ENCODE data around the gene KIRREL3.

KIRREL3 gene

DNA sequence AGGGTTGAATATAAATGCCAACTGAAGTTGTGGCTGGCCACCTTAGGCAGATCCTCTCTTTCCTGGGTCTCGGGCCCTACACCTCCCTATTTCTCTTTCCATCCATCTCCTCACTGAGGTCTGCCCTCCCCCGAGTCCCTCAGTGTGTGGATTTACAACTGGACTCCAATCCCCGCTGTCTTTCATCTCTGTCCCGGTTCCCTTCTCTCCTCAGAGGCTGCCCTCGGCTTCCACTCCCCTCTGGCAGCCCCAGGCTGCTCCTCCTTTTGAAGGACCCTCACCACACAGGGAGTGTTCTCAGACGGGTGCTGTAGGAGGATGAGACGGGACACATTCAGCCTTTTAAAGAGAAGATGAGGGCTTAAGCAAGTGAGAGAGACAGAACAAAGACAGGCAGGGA, 478.0 kb downstream of the KIRREL3 start:
- DNase-seq = no peak

DNA sequence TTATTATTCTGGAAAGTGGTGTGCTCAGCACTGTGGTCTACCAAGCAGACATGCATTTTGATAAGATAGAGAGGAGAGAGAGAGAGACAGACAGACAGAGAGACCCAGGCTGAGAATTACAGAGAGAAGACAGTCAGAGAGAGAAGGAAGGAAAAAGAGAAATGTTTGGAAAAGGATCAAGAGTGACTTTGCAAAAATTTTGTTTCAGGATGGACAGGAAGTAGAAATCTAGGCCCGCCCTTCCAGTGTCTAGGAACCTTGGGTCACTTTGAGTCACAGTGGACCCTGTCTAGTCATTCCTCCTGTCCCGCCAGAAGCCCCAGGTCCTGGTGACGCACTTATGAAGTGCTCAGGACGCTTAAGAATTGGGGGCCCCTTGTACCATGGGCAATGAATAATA, 478.4 kb downstream of the KIRREL3 start:
- no peak for DNase-seq

DNA sequence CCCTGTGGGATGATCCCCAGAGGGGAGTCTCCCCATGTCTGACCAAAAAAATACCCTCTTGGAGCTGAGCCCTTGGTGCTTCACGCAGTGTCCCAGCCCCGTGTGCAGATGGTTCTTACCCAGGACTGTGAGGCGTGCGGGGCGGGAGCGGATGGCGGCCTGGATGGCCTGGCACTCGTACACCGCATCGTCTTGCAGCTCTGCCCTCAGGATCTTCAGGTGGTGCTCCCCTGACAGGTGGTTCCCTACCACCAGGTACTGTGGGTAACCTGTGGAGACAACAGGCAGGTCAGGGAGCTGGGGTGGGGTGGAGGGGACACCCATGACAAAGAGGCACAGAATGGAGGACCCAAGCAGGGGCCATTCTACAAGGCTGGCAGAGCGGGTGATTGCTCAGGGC, 479.4 kb downstream of the KIRREL3 start:
- no peak for DNase-seq

DNA sequence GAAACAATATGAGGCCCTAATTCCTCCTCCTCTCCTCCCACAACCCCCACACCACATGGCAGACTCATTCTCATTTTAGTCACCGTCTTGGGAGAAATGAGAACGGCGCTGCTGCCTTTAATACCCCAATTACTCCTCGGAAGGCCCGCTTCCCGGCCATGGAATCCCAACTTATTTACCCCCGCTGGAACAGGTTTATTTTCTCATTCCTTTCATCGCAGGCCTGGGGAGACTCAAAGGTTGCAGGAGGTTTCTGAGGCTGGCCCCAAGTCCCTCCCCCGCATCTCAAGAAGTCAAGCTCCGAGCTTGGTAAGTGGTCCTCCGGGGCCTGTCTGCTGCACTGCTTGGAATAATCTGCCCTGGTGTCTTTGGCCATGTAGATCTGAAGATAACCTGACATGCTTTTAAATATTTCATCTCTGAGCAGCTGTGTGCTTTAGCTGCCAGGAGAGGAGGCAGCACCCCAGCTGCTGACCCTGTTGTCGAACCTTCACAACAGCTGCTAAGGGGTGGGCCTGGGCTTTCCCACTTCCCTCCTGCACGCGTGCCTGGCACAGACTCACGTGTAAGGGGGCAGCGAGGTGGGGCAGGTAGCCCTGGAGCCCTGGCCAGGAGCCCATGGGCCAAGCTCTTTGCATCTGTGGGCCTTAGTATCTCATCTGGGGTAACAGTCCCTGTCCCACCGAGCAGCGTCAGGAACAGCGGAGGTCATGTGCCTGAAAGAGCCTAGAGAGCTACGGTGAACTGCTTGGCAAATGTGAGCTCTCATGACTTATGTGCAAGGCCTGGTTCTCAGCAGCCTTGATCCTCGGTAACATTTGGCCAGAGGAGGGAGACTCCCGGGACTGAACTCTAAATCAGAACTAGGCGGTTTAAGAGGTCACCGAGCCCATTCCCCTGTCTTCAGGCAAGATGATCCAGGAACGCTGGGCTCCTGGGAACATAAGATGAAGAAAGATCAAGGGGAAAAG, 480.5 kb downstream of the KIRREL3 start:
- DNase-seq = no peak

DNA sequence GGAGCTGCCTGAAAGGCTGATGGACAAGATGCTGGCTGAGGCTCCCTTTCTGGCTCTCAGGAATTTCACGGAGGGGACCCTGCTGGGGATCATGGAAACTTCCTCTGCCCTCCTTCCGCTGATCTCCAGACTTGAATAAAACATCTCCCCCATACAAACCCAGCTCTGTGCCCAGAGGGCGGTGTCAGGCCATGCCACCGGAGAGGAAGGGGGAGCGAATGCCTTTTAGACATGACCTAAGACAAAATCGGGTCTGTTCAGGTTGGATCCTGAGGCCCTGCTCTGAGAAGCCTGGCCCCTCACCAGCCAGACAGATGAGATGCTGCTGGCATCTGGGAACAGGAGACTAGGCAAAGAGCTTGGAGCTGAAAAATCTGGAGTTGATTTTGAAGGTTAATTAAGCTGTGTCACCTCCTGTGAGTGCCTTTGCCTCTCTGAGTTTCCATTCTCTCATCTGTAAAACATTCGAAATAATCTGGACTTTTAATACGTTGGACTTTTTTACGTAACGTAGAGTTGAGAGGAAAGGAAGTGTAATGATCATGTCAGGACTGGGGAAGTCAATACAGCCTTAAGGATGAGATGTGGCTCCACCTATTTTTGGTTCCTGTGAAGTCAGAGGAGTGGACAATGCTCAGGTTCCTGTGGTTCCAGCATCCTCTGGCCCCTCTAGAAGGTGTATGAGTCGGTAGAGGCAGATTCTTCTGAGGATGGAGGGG, 481.4 kb downstream of the KIRREL3 start:
- DNase-seq = no peak

DNA sequence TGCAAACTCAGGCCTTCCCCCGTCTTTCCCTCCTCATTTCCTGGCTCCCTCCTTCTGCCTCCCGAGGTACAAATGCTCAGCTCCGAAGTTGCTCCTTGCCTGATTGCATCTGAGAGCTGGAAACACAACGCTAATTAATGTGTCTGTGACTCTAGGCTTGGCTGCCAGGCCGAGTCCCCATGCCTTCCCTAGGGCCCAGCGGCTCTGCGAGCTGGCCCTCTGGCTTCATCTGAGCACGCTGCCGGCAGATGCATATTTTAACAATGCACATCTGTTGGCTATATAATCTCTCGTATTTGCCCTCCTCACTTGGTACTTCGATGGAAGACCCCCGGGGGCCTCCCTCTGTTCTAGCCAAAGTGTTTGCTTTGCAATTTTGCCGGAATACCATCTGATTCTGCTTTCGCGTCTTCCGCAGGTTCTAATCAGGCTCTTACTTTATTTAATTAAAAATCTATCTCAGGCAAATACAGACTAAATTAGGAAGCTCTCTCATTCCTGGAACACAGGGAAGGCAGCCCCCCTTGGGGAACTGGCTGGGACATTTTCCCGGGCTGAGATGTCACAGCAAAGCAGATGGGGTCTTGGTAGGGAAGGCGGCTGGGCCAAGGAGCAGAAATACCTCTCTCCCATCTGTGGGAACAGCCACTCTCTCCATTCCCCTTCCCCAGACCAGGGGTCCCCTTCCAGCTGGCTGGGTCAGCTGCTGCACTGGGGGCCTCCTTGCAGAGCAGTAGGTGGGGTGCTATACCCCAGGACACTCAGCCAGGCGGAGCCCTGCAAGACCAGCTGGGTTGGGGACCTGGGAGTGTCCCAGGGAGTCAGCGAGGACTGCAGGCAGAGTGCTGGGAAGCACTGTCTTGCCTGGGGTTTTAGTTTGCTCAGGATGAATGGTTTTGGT, 482.2 kb downstream of the KIRREL3 start:
- no peak for DNase-seq

DNA sequence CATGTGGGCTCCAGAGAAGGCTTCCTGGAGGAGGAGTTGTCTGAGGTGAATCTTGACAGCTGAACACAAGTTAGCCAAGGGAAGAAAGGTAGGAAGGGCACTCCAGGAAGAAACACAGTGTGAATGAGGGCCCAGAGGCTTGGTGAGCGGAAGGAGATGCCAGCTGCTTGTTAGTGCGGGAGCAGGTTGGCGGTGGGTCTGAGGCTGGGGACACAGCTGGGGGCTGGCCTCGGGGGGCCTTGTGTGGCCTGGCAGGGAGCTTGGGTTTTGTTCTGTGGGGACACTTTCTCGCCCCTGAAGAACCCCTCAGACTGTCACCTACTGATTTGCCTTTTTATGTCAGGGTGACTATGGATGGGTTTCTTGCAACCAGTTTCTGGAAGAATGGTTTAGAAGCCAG, 485.1 kb downstream of the KIRREL3 start:
- no peak for DNase-seq

DNA sequence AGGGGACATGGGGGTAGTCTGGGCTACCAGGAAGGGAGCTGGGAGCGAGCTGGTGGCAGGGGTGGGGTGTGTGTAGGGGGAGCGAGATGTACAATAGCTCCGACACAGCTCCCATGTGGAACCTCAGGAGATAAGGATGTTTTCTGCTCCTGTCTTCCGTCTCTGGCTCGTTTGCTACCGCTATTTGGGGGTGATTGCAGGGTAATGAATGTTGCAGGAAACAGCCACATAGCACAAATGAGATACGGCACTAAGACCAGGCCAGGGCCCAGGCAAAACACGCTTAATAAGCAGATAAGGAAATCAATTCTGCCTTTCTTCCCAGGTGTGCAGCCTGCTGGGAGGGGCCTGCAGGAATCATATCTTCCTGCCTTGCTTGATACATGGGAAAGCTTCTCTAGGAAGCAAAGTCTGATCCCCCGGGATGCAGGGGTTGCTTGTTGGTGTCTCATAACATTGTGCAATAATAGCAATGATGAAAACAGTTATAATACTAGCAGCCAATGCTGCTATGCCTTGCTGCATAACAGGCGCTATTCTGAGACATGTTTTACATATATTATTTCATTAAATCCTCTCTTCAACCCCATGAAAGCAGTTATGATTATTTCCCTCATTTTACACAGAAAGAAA, 486.4 kb downstream of the KIRREL3 start:
- no peak for DNase-seq

DNA sequence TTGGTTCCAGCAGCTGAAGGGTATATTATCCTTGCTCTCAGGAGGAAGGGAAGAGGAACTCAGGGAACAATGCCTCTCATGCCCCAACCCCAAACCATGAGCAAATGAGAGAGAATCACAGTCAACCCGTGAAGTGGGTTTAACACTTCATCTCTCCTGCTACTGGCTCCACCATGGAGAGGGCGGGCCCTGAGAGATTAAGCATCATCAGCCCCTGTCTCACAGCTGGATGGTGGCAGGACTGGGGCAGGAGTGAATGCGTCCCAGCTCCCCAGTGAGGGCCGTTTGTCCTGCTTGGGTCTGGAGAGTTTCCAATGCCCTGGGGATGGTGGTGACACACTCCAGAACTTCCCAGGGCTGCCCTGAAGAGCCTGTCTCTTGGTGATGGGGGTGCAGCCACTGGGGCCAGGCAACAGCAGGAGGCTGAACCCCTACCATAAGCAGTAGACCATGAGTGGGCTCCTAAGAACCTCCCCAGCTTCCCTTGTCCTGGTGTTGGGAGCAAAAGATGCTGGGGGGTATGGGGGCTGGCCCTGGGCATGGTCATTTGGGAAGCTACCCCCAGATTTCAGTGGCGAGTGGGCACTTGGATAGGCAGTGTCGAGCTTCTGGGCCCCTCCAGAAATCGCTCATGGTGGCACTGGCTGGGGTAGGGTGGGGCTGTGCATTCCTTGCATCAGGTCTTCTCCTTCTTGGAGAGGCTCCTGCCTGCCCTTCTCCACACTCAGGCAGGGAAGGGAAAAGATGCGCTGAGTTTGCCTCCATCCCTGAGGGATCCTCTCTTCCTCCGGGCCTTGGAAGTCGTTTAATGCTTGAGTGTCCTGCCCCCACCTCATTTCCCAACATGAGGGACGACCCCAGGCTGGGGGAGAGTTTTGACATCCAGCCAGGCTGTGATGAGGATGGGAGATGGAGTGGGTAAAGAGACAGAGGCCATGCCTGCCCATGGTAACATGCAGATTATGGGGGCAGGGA, 487.5 kb downstream of the KIRREL3 start:
- no peak for DNase-seq

DNA sequence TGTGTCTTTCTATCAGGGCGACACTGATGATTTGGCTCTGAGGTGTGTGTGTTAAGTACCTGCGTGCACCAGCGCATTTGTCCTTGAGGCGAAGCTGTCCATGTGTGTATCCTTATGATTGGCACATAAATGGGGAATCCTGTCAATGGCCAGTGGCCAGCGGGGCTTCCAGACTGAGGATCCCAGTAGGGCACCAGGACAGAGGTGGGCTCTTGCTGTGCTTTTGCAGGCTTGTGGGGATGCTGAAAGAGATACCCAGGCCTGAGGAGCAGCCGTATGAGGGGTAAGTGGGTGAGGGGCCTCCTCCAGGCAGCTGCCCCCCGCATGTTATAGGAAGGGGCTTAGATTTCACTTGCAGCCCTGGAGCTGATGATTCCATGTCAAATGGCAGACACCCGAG, 488.3 kb downstream of the KIRREL3 start:
- DNase-seq = no peak

DNA sequence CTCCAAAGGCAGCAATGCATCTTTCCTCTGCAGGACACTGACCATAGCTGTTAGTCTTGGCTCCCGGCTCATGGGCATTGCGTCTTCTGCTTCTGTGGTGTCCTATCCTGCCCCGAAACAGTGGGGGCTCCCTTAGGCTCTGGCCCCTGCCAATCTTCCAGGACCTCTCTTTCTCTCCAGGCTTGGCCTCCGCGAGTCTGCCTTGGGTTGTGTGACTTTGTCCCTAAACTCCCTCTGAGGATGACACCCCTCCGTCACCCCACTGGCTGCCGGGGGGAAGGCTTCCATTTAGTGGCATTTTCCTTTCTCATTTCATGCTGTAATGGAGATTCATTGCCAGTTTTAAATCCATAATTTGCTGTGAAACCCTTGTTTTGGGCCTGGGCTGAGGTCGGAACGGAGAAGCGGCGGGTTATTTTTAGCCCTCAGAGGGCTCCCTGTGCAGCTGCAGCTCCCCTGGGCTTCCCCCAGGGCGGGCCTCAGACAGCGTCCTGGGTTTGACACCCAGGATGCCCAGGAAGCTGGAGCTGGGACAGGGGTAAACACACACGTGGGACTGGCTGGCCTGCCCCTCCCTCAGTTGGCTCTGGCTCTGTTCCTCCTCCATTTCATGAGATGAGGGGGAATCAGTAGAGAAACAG, 489.0 kb downstream of the KIRREL3 start:
- no peak for DNase-seq

DNA sequence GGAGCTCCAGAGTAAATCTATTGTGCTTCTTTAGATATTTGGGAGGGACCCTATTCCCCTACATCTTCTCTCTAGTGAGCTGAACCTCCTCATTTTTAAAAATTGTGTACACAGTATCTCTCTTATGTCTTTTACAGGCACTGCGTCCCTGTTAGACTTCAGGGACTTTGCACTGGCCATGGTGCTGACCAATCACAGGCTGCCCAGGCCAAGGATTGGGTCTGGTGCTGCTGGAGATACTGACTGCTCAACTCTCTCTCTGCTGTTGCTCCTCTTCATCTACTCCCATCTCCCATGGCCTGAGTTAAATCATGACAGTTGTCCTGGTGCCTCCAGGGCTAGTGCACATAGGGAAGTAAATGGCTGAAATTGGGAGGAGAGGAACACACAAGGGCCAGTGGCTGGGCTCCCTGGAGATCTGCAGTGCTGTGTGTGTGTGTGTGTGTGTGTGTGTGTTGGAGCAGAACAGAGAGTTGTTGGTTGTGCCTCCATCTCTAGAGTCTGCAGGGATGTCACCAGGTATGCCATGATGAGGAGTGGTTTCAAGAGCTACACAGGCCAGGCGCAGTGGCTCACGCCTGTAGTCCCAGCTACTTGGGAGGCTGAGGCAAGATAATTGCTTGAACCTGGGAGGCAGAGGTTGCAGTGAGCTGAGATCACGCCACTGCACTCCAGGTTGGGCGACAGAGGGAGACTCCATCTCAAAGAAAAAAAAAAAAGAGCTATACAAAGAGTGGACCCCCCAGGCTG, 489.8 kb downstream of the KIRREL3 start:
- DNase-seq = no peak

DNA sequence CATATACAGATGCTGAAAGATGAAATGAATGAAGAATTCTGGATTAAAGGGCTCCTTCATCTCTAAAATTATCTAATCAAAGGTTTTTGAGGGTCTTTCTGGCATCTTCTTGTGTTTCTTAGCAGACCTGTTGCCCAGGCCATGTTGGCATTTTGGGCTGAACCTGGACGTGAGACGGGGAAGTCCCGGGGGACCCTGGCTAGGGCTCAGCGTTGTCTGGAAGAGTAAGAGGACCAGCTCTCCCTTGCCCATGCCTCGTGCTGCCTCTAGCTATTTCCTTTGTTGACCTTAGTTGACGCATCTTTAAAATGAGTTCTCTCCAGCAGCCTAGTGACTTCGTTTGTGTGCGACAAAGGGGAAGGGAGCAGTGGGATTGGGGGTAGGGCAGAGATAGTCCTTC, 492.9 kb downstream of the KIRREL3 start:
- no peak for DNase-seq

DNA sequence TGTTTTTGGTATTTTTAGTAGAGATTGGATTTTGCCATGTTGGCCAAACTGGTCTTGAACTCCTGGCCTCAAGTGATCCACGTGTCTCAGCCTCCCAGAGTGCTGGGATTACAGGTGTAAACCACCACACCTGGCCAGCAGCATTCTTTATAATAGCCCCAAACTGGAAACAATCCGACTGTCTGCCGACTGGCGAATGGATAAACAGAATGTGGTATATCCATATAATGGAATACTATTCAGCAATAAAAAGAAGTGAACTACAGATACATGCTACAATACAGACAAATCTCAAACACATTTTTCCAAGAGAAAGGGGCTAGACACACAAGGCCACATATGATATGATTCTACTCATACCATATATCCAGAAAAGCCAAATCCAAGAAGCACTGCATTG, 493.8 kb downstream of the KIRREL3 start:
- DNase-seq = no peak

DNA sequence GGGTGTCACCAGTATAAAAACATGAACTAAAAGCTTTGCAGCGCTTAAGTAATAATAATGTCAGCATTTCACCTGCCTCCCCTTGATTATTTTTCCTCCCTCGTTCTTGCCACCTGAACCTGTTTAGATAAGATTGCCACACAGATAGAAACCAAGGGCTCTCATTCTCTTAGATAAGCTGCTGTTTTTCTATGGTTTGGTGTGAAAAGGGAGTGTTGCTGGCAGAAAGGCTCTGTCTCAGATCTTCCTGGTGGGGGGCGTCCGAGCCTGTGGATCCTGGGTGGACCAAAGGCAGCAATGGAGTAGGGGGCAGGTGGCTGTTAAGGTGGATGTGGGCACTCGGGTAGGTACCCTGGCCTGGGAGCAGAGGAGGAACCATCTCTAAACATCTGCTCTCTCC, 497.6 kb downstream of the KIRREL3 start:
- DNase-seq = no peak

DNA sequence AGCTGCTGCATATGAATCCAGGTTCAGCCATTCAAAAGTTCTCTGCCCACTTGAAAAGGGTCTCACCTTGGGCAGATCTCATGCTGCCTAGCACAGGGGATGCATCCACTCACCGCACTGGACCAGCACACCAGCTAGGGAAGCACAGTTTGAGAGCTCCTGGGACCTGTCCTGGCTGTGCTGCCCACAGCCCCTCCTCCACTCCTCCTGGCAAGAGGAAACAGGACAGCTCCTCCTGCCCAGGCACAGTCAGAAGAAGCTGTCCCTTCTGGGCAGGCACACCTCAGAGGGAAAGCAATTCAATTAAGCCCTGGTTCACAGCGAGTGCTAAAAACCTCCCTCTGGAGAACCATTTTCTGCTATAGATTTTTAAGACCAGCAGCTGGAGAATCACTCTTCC, 498.4 kb downstream of the KIRREL3 start:
- no peak for DNase-seq

DNA sequence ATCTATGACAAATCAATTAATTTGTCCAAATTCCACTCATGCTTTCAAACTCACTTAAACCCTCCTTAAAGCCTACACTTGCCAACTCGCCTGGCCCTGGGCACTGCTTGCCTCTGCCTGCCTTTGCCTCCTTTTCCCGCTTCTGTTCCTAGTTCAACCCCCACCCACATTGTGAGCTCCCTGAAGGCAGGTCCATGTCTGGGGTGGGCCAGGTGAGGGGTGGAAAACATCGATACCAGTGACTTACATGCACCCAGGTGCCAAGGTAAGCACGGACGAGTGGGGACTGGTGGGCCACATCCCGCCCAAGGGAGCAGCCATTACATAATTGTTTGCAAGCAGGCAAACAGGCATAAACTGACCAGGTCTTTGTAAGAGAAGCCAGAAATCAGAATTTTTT, 498.9 kb downstream of the KIRREL3 start:
- DNase-seq = no peak

DNA sequence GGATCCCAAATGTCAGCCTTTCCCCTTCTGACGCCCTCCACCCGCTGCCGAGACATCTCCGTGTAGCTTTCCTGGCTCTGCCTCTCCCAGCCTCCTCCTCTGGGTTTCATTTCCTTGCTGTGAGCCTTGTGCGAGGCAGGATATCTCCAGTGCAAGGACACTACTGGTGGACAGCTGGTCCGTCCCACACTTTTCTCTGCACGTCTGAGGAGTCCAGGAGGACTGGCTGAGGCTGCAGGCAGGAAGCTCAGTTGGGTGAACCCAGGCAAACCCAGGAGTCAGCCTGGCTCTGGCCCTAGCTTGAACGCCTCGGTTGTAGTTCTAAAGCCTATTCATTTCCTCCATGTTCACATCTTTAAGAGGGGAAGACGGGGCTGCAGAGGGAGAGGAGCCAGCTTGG, 499.6 kb downstream of the KIRREL3 start:
- no peak for DNase-seq

DNA sequence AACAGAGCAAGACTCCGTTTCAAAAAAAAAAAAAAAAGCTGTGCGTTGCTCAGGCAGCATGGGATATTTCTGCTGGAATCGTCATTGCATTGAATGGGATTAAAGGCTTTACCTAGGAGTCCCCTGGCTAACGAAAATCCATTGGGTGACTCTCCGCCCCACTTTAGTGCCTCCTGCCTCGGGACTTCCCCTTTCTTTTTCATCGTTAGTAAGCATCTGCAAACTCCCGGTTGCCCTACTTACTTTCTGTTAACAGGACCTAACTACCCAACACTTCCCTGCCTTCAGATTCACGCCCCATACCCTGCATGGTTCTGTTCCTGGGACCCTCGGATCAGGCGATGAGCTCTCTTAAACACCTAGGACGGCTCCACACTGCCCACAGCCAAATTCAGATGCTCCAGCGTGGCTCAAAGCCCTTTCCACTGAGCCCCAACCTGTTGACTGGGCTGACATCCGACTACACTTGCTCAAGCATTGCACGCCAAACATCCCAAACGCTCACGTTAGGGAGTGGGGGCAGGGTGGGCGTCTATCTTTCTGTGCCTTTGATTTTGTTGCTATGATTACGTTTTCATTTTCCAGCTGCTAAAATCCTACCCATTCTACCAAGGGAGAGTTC, 501.3 kb downstream of the KIRREL3 start:
- DNase-seq = no peak

DNA sequence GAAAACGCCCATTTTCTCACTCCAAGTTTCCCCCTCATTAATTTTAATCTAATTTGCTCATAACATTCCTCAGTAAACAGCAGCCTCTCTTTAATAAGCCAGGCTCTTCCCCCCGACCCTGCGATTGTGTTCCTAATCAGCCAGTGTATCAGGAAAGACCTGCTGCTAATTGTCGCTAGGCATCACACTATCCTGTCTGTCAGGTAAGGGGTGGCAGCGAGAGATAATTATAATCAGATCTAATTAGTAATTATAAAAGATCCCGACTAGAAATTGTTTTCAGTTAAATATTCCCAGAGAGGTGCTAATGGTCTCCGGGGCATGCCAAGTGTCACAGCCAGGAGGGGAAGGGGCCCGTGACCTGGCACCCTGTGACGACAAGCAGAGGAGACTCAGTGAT, 502.3 kb downstream of the KIRREL3 start:
- no peak for DNase-seq

All from NCI-H2081 (cell line).